ENCODE measurements around the gene OR5AK2.
"Not testable (repeated sequence)": the region's sequence is repeated elsewhere in the genome, so short reads cannot be mapped to it uniquely, and the experiment has no call there.

OR5AK2 gene

DNA sequence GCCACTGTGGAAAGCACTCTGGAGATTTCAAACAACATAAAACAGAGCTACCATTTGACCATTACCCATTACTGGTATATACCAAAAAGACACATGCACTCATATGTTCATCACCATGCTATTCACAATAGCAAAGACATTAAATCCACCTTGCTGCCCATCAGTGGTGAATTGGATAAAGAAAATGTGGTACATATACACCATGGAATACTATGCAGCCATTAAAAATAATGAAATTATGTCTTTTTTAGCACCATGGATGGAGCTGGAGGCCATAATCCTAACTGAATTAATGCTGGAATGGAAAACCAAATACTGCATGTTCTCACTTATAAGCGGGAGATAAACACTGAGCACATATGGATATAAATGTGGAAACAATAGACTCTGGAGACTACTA lies 34.8 kb upstream of the OR5AK2 start:
- H3K18ac ChIP-seq (ENCODE audit: low read length); H4K12ac ChIP-seq (ENCODE audit: low read depth, low read length); H2AFZ ChIP-seq (ENCODE audit: insufficient read depth, low read length, poor library complexity); H3K9ac ChIP-seq (ENCODE audit: low read length); DNase-seq; H2BK12ac ChIP-seq (ENCODE audit: low read length); H4K91ac ChIP-seq (ENCODE audit: low read depth, low read length); H3K27me3 ChIP-seq (ENCODE audit: insufficient read depth, low read length); H2AK5ac ChIP-seq (ENCODE audit: low read length); H3K9me3 ChIP-seq (ENCODE audit: insufficient read depth, low read depth, low read length); H3K79me2 ChIP-seq (ENCODE audit: control insufficient read depth, insufficient read depth, low read length, poor library complexity); H3K4me3 ChIP-seq (ENCODE audit: low read depth, low read length); H3K4me2 ChIP-seq (ENCODE audit: low read length); H3K27ac ChIP-seq (ENCODE audit: low read depth, low read length); H3K23ac ChIP-seq (ENCODE audit: low read length); H4K8ac ChIP-seq (ENCODE audit: low read depth, low read length); H3K4ac ChIP-seq (ENCODE audit: low read depth, low read length); H2BK5ac ChIP-seq (ENCODE audit: low read depth, low read length, poor library complexity); H2BK120ac ChIP-seq (ENCODE audit: insufficient read depth, low read length, poor library complexity); H3K14ac ChIP-seq (ENCODE audit: low read length); H3K36me3 ChIP-seq (ENCODE audit: control insufficient read depth in 1 of 2, insufficient read depth in 2 of 2, low read length in 2 of 2); H3K79me1 ChIP-seq (ENCODE audit: low read length); H3K4me1 ChIP-seq (ENCODE audit: control insufficient read depth in 1 of 2, insufficient read depth in 2 of 2, low read length in 2 of 2): not testable (repeated sequence)
- no CpG with 5 or more reads among the region's 1 CpG for WGBS (ENCODE audit: extremely low coverage, insufficient coverage, insufficient read length)

GRCh38 chr11:56961609-56962008 lies 27.1 kb upstream of the OR5AK2 start:
- H3K9ac ChIP-seq (ENCODE audit: low read length): no peak overlapping the region
- no peak overlapping the region for H2BK5ac ChIP-seq (ENCODE audit: low read depth, low read length, poor library complexity)
- no peaks in the 10 kb centered on the region for H3K36me3 ChIP-seq (ENCODE audit: control insufficient read depth in 1 of 2, insufficient read depth in 2 of 2, low read length in 2 of 2)
- H3K27ac ChIP-seq (ENCODE audit: low read depth, low read length): no peak overlapping the region
- no peak overlapping the region for H2BK12ac ChIP-seq (ENCODE audit: low read length)
- no peak overlapping the region for H2AFZ ChIP-seq (ENCODE audit: insufficient read depth, low read length, poor library complexity)
- no peak overlapping the region for H4K12ac ChIP-seq (ENCODE audit: low read depth, low read length)
- H3K4me2 ChIP-seq (ENCODE audit: low read length): no peak overlapping the region
- no peaks in the 10 kb centered on the region for H3K4me1 ChIP-seq (ENCODE audit: control insufficient read depth in 1 of 2, insufficient read depth in 2 of 2, low read length in 2 of 2)
- no peaks in the 10 kb centered on the region for H3K79me2 ChIP-seq (ENCODE audit: control insufficient read depth, insufficient read depth, low read length, poor library complexity)
- no peaks in the 10 kb centered on the region for H3K27me3 ChIP-seq (ENCODE audit: insufficient read depth, low read length)
- H3K23ac ChIP-seq (ENCODE audit: low read length): no peak overlapping the region
- no peaks in the 10 kb centered on the region for H3K79me1 ChIP-seq (ENCODE audit: low read length)
- H4K91ac ChIP-seq (ENCODE audit: low read depth, low read length): no peak overlapping the region
- H2AK5ac ChIP-seq (ENCODE audit: low read length): no peak overlapping the region
- no peak overlapping the region for H3K4ac ChIP-seq (ENCODE audit: low read depth, low read length)
- no peak overlapping the region for H3K14ac ChIP-seq (ENCODE audit: low read length)
- no peak for DNase-seq
- H3K4me3 ChIP-seq (ENCODE audit: low read depth, low read length): no peak overlapping the region
- no peaks in the 10 kb centered on the region for H3K9me3 ChIP-seq (ENCODE audit: insufficient read depth, low read depth, low read length)
- H4K8ac ChIP-seq (ENCODE audit: low read depth, low read length): no peak overlapping the region
- no peak overlapping the region for H2BK120ac ChIP-seq (ENCODE audit: insufficient read depth, low read length, poor library complexity)
- no peak overlapping the region for H3K18ac ChIP-seq (ENCODE audit: low read length)

GRCh38 chr11:56967726-56968125 lies 21.0 kb upstream of the OR5AK2 start:
- no peak overlapping the region for H2BK120ac ChIP-seq (ENCODE audit: insufficient read depth, low read length, poor library complexity)
- H3K9ac ChIP-seq (ENCODE audit: low read length): no peak overlapping the region

GRCh38 chr11:56968524-56968923 lies 20.2 kb upstream of the OR5AK2 start:
- no peak for DNase-seq
- no peak overlapping the region for H2BK5ac ChIP-seq (ENCODE audit: low read depth, low read length, poor library complexity)
- no peaks in the 10 kb centered on the region for H3K79me2 ChIP-seq (ENCODE audit: control insufficient read depth, insufficient read depth, low read length, poor library complexity)
- H2BK12ac ChIP-seq (ENCODE audit: low read length): no peak overlapping the region
- H3K79me1 ChIP-seq (ENCODE audit: low read length): no peaks in the 10 kb centered on the region
- H3K4ac ChIP-seq (ENCODE audit: low read depth, low read length): no peak overlapping the region
- WGBS (ENCODE audit: extremely low coverage, insufficient coverage, insufficient read length): no CpG with 5 or more reads among the region's 4 CpGs
- no peak overlapping the region for H3K4me2 ChIP-seq (ENCODE audit: low read length)
- H3K9me3 ChIP-seq (ENCODE audit: insufficient read depth, low read depth, low read length): no peaks in the 10 kb centered on the region
- no peak overlapping the region for H4K8ac ChIP-seq (ENCODE audit: low read depth, low read length)
- no peak overlapping the region for H3K27ac ChIP-seq (ENCODE audit: low read depth, low read length)
- H3K27me3 ChIP-seq (ENCODE audit: insufficient read depth, low read length): no peaks in the 10 kb centered on the region
- no peak overlapping the region for H4K12ac ChIP-seq (ENCODE audit: low read depth, low read length)
- no peak overlapping the region for H2AFZ ChIP-seq (ENCODE audit: insufficient read depth, low read length, poor library complexity)
- H3K4me3 ChIP-seq (ENCODE audit: low read depth, low read length): no peak overlapping the region
- no peak overlapping the region for H3K18ac ChIP-seq (ENCODE audit: low read length)
- H2AK5ac ChIP-seq (ENCODE audit: low read length): no peak overlapping the region
- H3K23ac ChIP-seq (ENCODE audit: low read length): no peak overlapping the region
- H3K36me3 ChIP-seq (ENCODE audit: control insufficient read depth in 1 of 2, insufficient read depth in 2 of 2, low read length in 2 of 2): no peaks in the 10 kb centered on the region
- no peaks in the 10 kb centered on the region for H3K4me1 ChIP-seq (ENCODE audit: control insufficient read depth in 1 of 2, insufficient read depth in 2 of 2, low read length in 2 of 2)
- H3K9ac ChIP-seq (ENCODE audit: low read length): no peak overlapping the region
- no peak overlapping the region for H3K14ac ChIP-seq (ENCODE audit: low read length)
- H2BK120ac ChIP-seq (ENCODE audit: insufficient read depth, low read length, poor library complexity): no peak overlapping the region
- H4K91ac ChIP-seq (ENCODE audit: low read depth, low read length): no peak overlapping the region

More at GRCh38 chr11:56967726-56968125, 21.0 kb upstream of the OR5AK2 start:
- Histone ChIP-seq H3K27me3 (ENCODE audit: insufficient read depth, low read length) (no peaks in the 10 kb centered on the region), H3K4me1 (ENCODE audit: control insufficient read depth in 1 of 2, insufficient read depth in 2 of 2, low read length in 2 of 2) (no peaks in the 10 kb centered on the region), H3K14ac (ENCODE audit: low read length) (no peak overlapping the region), H3K4me3 (ENCODE audit: low read depth, low read length) (no peak overlapping the region), H3K4me2 (ENCODE audit: low read length) (no peak overlapping the region), H4K12ac (ENCODE audit: low read depth, low read length) (no peak overlapping the region), H3K79me1 (ENCODE audit: low read length) (no peaks in the 10 kb centered on the region), H3K4ac (ENCODE audit: low read depth, low read length) (no peak overlapping the region), H3K23ac (ENCODE audit: low read length) (no peak overlapping the region), H2BK5ac (ENCODE audit: low read depth, low read length, poor library complexity) (no peak overlapping the region), H2BK12ac (ENCODE audit: low read length) (no peak overlapping the region), H3K79me2 (ENCODE audit: control insufficient read depth, insufficient read depth, low read length, poor library complexity) (no peaks in the 10 kb centered on the region), H4K8ac (ENCODE audit: low read depth, low read length) (no peak overlapping the region), H2AFZ (ENCODE audit: insufficient read depth, low read length, poor library complexity) (no peak overlapping the region), H2AK5ac (ENCODE audit: low read length) (no peak overlapping the region), H3K18ac (ENCODE audit: low read length) (no peak overlapping the region), H4K91ac (ENCODE audit: low read depth, low read length) (no peak overlapping the region), H3K27ac (ENCODE audit: low read depth, low read length) (no peak overlapping the region), H3K36me3 (ENCODE audit: control insufficient read depth in 1 of 2, insufficient read depth in 2 of 2, low read length in 2 of 2) (no peaks in the 10 kb centered on the region), H3K9me3 (ENCODE audit: insufficient read depth, low read depth, low read length) (no peaks in the 10 kb centered on the region)
- WGBS (ENCODE audit: extremely low coverage, insufficient coverage, insufficient read length): no CpG with 5 or more reads among the region's 1 CpG
- no peak for DNase-seq
